Cardiac fibroblast (primary cell): ENCODE data around the gene CENPB.
A peak's percentile ranks its signal among the peaks of the same experiment; 100 is the strongest.

ENCODE experiments used
- DNase-seq, 2 donors: peaks; one replicate each; pipeline versions ENCODE4 v3.0.0 to v3.0.0-alpha.2; 2010; ENCODE audit warnings: low read depth in 2 of 2
- H3K4me3 ChIP-seq, 2 donors: replicated peaks in 1 of 2; 1 replicate in 1 of 2; 2 replicates in 1 of 2; pipeline ENCODE4 v1.5.1; 2011; ENCODE audit warnings: low read depth in 2 of 2, low read length in 2 of 2, mild to moderate bottlenecking in 2 of 2, moderate library complexity in 1 of 2
- TF ChIP-seq, protein P1 (sequence below): IDR thresholded peaks from one replicate; pipeline ENCODE4 v1.5.1; 2011; ENCODE audit warnings: low read depth, mild to moderate bottlenecking, low read length, inconsistent platforms

The CENPB gene

DNA sequence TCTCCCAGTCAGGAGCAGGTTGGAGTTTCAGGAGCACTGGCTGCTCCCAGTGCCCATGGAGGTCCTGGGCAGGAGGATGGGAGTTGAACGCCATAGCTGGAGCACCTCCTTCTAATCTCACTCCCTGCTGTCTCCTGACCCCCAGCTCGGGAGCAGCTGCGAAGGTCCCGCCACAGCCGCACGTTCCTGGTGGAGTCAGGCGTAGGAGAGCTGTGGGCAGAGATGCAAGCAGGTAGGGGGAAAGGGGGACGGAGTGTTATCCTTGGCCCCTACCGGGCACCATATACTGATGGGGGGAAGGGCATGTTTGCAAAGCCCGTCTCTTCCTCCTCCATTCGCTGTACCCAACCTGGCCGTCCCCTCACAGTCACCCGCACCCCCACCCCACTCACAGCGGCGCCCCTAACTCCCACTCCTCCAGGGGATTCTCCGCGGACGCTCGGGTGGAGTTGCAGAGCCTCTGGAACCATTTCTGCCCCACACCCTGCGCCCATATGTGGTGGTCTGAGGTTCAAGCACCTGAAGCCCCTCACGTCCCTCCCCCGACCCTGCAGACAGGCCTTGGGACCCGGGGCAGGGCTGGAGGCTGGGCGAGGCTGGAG, 37.4 kb downstream of the CENPB start:
- DNase-seq = no peak
- TF ChIP-seq, protein P1, sequence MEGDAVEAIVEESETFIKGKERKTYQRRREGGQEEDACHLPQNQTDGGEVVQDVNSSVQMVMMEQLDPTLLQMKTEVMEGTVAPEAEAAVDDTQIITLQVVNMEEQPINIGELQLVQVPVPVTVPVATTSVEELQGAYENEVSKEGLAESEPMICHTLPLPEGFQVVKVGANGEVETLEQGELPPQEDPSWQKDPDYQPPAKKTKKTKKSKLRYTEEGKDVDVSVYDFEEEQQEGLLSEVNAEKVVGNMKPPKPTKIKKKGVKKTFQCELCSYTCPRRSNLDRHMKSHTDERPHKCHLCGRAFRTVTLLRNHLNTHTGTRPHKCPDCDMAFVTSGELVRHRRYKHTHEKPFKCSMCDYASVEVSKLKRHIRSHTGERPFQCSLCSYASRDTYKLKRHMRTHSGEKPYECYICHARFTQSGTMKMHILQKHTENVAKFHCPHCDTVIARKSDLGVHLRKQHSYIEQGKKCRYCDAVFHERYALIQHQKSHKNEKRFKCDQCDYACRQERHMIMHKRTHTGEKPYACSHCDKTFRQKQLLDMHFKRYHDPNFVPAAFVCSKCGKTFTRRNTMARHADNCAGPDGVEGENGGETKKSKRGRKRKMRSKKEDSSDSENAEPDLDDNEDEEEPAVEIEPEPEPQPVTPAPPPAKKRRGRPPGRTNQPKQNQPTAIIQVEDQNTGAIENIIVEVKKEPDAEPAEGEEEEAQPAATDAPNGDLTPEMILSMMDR = no peak

DNA sequence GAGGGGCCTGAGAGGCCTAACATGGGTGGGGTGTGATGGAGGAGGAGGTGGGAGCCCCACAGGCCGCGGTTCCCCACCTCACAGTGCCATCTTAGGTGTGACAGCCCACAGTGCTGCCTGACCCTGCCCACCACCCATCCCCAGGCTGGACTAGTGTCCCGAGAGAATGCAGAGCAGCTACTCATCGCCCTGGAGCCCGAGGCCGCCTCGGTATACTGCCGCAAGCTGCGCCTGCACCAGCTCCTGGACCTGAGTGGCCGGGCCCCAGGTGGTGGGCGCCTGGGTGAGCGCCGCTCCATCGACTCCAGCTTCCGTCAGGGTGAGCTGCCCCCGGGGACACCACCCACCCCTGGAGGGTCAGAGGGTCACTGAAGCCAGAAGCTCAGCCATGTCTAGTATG, 38.5 kb downstream of the CENPB start:
- no peak overlapping the region for H3K4me3 ChIP-seq
- DNase-seq = no peak
- TF ChIP-seq, protein P1 = no peak

More for the DNA sequence above, 37.4 kb downstream of the CENPB start:
- no peak overlapping the region for H3K4me3 ChIP-seq

DNA sequence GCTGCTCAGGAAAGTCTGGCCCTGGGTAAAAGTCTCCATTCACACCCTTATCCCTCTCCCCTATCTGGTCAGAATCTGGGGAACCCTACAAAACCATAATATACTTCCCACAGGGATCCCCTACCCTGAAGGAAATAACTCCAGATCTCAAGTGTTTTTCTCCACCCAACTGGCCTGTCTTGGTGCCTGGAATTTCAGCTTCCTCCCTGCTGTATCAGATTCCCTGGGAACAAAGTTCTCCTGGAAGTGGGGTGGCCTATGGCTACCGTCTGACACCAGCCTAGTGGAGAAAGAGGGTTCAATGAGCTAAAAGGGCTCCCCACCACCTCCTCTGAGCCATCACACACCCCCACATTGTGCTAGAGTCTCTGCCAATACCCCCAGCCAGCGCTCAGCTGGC, 39.1 kb downstream of the CENPB start:
- no peak for DNase-seq
- TF ChIP-seq, protein P1 = no peak
- H3K4me3 ChIP-seq = no peak overlapping the region

DNA sequence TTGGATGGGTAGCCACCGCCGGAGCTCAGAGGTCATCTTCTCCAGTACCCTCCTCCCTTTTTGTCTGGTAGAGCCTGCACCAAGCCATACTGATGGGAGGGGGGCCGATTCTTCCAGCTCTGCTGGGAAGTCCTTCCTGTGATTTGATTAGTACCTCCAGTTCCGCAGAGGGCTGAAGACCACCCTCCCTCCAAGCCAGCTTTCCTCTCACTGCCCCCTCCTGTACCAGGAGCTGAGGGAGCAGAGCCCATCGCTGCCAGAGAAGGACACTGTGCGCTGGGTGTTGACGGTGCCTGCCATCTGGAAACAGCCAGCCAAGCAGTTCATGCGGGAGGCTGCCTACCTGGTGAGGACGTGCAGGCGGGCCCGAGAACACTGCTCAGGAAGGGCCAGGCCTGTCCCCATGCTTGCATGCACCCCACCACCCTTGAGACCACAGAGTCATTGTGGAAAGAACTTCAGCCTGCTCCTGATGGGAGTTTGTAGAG, 40.8 kb downstream of the CENPB start:
- no peak overlapping the region for H3K4me3 ChIP-seq
- TF ChIP-seq, protein P1 = no peak
- no peak for DNase-seq

DNA sequence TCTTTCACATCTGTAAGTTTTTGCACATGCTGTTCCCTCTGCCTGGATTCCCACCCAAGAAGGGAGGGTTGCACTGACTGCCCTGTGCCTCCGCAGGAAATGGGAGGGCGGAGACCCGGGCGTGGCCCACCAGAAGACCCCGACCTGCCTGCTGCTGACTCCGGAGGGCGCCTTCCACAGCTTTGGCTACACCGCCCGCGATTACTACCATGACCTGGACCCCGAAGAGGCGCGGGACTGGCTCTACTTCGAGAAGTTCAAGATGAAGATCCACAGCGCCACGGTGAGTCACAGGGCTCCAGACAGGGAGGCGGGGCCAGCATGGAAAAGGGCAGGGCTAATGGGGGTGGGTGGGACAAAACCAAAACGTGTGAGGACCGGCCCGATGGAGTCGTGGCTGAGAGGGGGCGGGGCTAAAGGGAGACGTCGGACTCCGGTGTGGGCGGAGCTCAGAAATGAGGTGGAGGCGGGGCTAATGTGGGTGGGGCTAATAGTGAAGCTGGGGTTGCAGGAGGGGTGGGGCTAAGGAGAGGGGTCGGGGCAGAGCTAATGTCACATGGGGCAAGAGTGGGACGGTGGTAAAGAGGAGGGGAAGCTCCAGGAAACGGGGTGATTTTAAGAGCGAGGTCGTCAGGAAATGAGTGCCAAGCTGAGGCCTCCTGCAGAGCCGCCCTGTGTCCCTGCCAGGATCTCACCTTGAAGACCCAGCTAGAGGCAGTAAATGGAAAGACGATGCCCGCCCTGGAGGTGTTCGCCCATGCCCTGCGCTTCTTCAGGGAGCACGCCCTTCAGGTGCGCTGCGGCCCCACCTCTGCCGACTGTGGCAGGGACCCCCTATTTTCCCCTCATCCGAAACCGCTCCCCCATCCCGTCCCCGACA, 41.5 kb downstream of the CENPB start:
- TF ChIP-seq, protein P1 = no peak
- no peak overlapping the region for H3K4me3 ChIP-seq
- DNase-seq = peak; percentile 23 to 51

DNA sequence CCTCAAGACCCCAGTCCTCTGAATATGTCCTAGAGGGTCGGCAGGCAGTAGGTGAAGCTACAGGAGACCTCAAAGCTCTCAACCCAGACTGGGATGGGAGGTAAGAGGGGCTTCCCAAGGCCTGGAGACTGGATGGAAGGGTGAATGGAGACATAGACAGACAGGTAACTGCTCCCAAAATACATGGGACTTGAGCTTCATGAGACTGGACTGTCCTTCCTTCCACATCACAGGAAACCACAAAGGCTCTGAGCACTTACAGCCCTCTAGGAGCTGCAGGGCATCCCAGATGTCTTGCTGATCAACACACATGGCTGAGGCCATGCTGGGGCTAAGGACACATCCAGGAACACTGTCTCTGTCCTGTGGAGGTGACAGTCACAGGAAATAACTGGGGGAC, 42.5 kb downstream of the CENPB start:
- no peak overlapping the region for H3K4me3 ChIP-seq
- DNase-seq = no peak
- TF ChIP-seq, protein P1 = no peak
